H1 (cell line): ENCODE data around the gene HSD17B3. TPM values are rescaled to one million over a fixed set of nuclear protein-coding genes. Genes with fewer than 3 reads are reported as not detected.

Source experiments
- CTCF ChIA-PET: fragments of 300-600 bp; sonication (Branson Sonifier 250); formaldehyde crosslinking; loops from one replicate; lab custom pipeline; 2021; ENCODE audit not compliant: partially characterized antibody; lab: Charles Lee
- POLR2A ChIA-PET: fragments of 300-600 bp; sonication (Branson Sonifier 250); formaldehyde crosslinking; loops from one replicate; lab custom pipeline; 2021; ENCODE audit warnings: inconsistent platforms; ENCODE audit not compliant: partially characterized antibody; lab: Charles Lee
- DNase-seq, 2 experiments: peaks; one replicate each; pipeline versions ENCODE4 v3.0.0 to v3.0.0-alpha.2; 2010 to 2022; ENCODE audit warnings: low spot score in 2 of 2, low read depth in 1 of 2, mixed read lengths in 1 of 2
- FAIRE-seq: peaks from 2 replicates; lab custom pipeline; 2011; peaks lifted over from hg19 to GRCh38; lab: Jason Lieb, UNC
- H2AFZ ChIP-seq: 2 replicates; pipeline ENCODE4 v1.8.1; 2012; ENCODE audit warnings: low read length, inconsistent platforms
- H2AK5ac ChIP-seq: 2 replicates; pipeline ENCODE4 v1.6.1; 2013; ENCODE audit warnings: low read depth, low read length
- H2BK120ac ChIP-seq: replicated peaks from 2 replicates; pipeline ENCODE3; 2013; ENCODE audit warnings: low read depth, low read length, inconsistent platforms
- H2BK12ac ChIP-seq: 2 replicates; pipeline ENCODE4 v1.6.1; 2013; ENCODE audit warnings: low read depth, low read length
- H2BK15ac ChIP-seq: 2 replicates; pipeline ENCODE4 v1.6.1; 2013; ENCODE audit warnings: low read length
- H2BK20ac ChIP-seq: 2 replicates; pipeline ENCODE4 v1.6.1; 2013; ENCODE audit warnings: low read length
- H2BK5ac ChIP-seq: 2 replicates; pipeline ENCODE4 v1.6.1; 2013; ENCODE audit warnings: low read depth, low read length
- H3K14ac ChIP-seq: 2 replicates; pipeline ENCODE4 v1.6.1; 2013; ENCODE audit warnings: inconsistent platforms; ENCODE audit not compliant: insufficient read length
- H3K18ac ChIP-seq: 2 replicates; pipeline ENCODE4 v1.6.1; 2013; ENCODE audit warnings: low read length; ENCODE audit errors: extremely low read depth
- H3K23ac ChIP-seq: 2 replicates; pipeline ENCODE4 v1.6.1; 2013; ENCODE audit warnings: inconsistent platforms; ENCODE audit not compliant: insufficient read length
- H3K23me2 ChIP-seq: 2 replicates; pipeline ENCODE4 v1.6.1; 2013; ENCODE audit warnings: low read depth, low read length
- H3K27ac ChIP-seq: 2 replicates; pipeline ENCODE4 v1.6.1; 2011; ENCODE audit warnings: low read depth, low read length, inconsistent platforms
- H3K27me3 ChIP-seq, 4 experiments: replicated peaks in 1 of 4; 1 replicate in 1 of 4; 2 replicates in 3 of 4; pipeline versions ENCODE4 v1.6.1 to v1.8.1; 2011 to 2013; ENCODE audit warnings: low read length in 3 of 4, mild to moderate bottlenecking in 3 of 4, inconsistent platforms in 2 of 4, mixed read lengths in 2 of 4, moderate library complexity in 1 of 4; ENCODE audit not compliant: control insufficient read depth in 3 of 4, insufficient read depth in 3 of 4; ENCODE audit errors: extremely low read depth in 1 of 4
- H3K36me3 ChIP-seq, 4 experiments: 2 replicates each; pipeline versions ENCODE4 v1.6.1 to v1.8.1; 2011 to 2013; ENCODE audit warnings: mild to moderate bottlenecking in 4 of 4, low read length in 3 of 4, moderate library complexity in 2 of 4, control low read depth in 1 of 4, inconsistent platforms in 1 of 4; ENCODE audit not compliant: insufficient read depth in 4 of 4, control insufficient read depth in 2 of 4
- H3K4ac ChIP-seq: replicated peaks from 2 replicates; pipeline ENCODE3; 2013; ENCODE audit warnings: low read length, low read depth, mixed read lengths, inconsistent platforms; ENCODE audit not compliant: insufficient read length
- H3K4me1 ChIP-seq, 4 experiments: replicated peaks in 1 of 4; 1 replicate in 1 of 4; 2 replicates in 3 of 4; pipeline versions ENCODE4 v1.6.1 to v1.8.1; 2011 to 2013; ENCODE audit warnings: low read length in 3 of 4, inconsistent platforms in 2 of 4, mixed read lengths in 1 of 4; ENCODE audit not compliant: insufficient read depth in 4 of 4, control insufficient read depth in 3 of 4
- H3K4me2 ChIP-seq, 2 experiments: 2 replicates each; pipeline versions ENCODE4 v1.6.1 to v1.8.1; 2011 to 2013; ENCODE audit warnings: low read depth in 2 of 2, low read length in 2 of 2, control low read depth in 1 of 2, inconsistent platforms in 1 of 2, mild to moderate bottlenecking in 1 of 2; ENCODE audit not compliant: insufficient read depth in 1 of 2
- H3K4me3 ChIP-seq, 4 experiments: fragments of 200-600, 300-600 bp in 1 of 4; sonication (generic), shearing (Covaris generic), sonication (Bioruptor Twin) in 1 of 4; 2 replicates each; pipeline versions ENCODE4 v1.5.1 to v1.8.1; 2011 to 2016; ENCODE audit warnings: low read length in 4 of 4, low read depth in 3 of 4, control low read depth in 2 of 4, inconsistent platforms in 2 of 4, mild to moderate bottlenecking in 2 of 4, mixed read lengths in 1 of 4, moderate library complexity in 1 of 4; ENCODE audit not compliant: insufficient read depth in 2 of 4; ENCODE audit errors: extremely low read depth in 1 of 4
- H3K56ac ChIP-seq: replicated peaks from 2 replicates; pipeline ENCODE3; 2013; ENCODE audit warnings: low read depth, mild to moderate bottlenecking, mixed read lengths, low read length, inconsistent platforms; ENCODE audit not compliant: insufficient read length
- H3K79me1 ChIP-seq: 2 replicates; pipeline ENCODE4 v1.6.1; 2013; ENCODE audit warnings: low read depth, low read length, control low read depth
- H3K79me2 ChIP-seq, 2 experiments: 2 replicates each; pipeline versions ENCODE4 v1.6.1 to v1.8.1; 2012 to 2013; ENCODE audit warnings: low read length in 2 of 2, mild to moderate bottlenecking in 2 of 2, inconsistent platforms in 1 of 2; ENCODE audit not compliant: insufficient read depth in 2 of 2, control insufficient read depth in 1 of 2
- H3K9ac ChIP-seq, 4 experiments: replicated peaks in 1 of 4; 1 replicate in 1 of 4; 2 replicates in 3 of 4; pipeline versions ENCODE4 v1.6.1 to v1.8.1; 2011 to 2013; ENCODE audit warnings: low read depth in 3 of 4, low read length in 3 of 4, control low read depth in 2 of 4, mild to moderate bottlenecking in 2 of 4, moderate library complexity in 2 of 4, inconsistent platforms in 1 of 4; ENCODE audit errors: extremely low read depth in 1 of 4
- H3K9me3 ChIP-seq, 2 experiments: 2 replicates each; pipeline versions ENCODE4 v1.6.1 to v1.8.1; 2012 to 2013; ENCODE audit warnings: mild to moderate bottlenecking in 2 of 2, moderate library complexity in 2 of 2, control low read depth in 1 of 2, inconsistent platforms in 1 of 2, low read depth in 1 of 2, low read length in 1 of 2, mixed read lengths in 1 of 2; ENCODE audit not compliant: insufficient read depth in 2 of 2
- H4K20me1 ChIP-seq, 2 experiments: replicated peaks in 1 of 2; 2 replicates each; pipeline versions ENCODE3 to v1.8.1; 2011 to 2013; ENCODE audit warnings: inconsistent platforms in 2 of 2, low read length in 2 of 2, mild to moderate bottlenecking in 1 of 2; ENCODE audit not compliant: insufficient read depth in 2 of 2, control insufficient read depth in 1 of 2
- H4K5ac ChIP-seq: 2 replicates; pipeline ENCODE4 v1.6.1; 2013; ENCODE audit warnings: low read length, low read depth, mixed read lengths, inconsistent platforms; ENCODE audit not compliant: insufficient read length
- H4K8ac ChIP-seq: 2 replicates; pipeline ENCODE4 v1.8.0; 2013; ENCODE audit warnings: mild to moderate bottlenecking, moderate library complexity, low read length, inconsistent platforms; ENCODE audit not compliant: insufficient read depth; ENCODE audit errors: extremely low read depth
- H4K91ac ChIP-seq: replicated peaks from 2 replicates; pipeline ENCODE3; 2013; ENCODE audit warnings: low read length, mixed read lengths, inconsistent platforms; ENCODE audit not compliant: insufficient read length
- CBX8 ChIP-seq: fragments of 300-800, 300-1000 bp; sonication (generic); IDR thresholded peaks from 2 replicates; pipeline ENCODE4 v1.7.1; 2016; ENCODE audit warnings: low read depth, low read length, borderline replicate concordance
- CHD2 ChIP-seq: IDR thresholded peaks from 2 replicates; pipeline ENCODE4 v1.6.1; 2012; ENCODE audit warnings: low read length, improper control_type of control experiment
- CTCF ChIP-seq, 3 experiments: IDR thresholded peaks; 1 replicate in 2 of 3; 2 replicates in 1 of 3; pipeline versions ENCODE4 v1.5.1 to v1.6.1; 2011; ENCODE audit warnings: low read length in 3 of 3, mild to moderate bottlenecking in 3 of 3, inconsistent platforms in 2 of 3, low read depth in 1 of 3, moderate library complexity in 1 of 3; ENCODE audit not compliant: insufficient read depth in 1 of 3; ENCODE audit errors: control extremely low read depth in 1 of 3
- EP300 ChIP-seq, 2 experiments: IDR thresholded peaks; 1 replicate in 1 of 2; 2 replicates in 1 of 2; pipeline ENCODE4 v1.6.1; 2011 to 2012; ENCODE audit warnings: low read depth in 2 of 2, low read length in 2 of 2, mild to moderate bottlenecking in 2 of 2, borderline replicate concordance in 1 of 2, inconsistent platforms in 1 of 2, moderate library complexity in 1 of 2
- GABPA ChIP-seq: IDR thresholded peaks from 2 replicates; pipeline ENCODE4 v1.6.1; 2011; ENCODE audit warnings: mild to moderate bottlenecking, low read length, moderate library complexity, borderline replicate concordance; ENCODE audit not compliant: insufficient read depth
- HDAC2 ChIP-seq, 2 experiments: fragments of 300-600 bp in 1 of 2; sonication (generic) in 1 of 2; IDR thresholded peaks; 2 replicates each; pipeline ENCODE4 v1.6.1; 2011 to 2012; ENCODE audit warnings: low read depth in 2 of 2, low read length in 2 of 2, mild to moderate bottlenecking in 2 of 2, moderate library complexity in 2 of 2, borderline replicate concordance in 1 of 2, inconsistent platforms in 1 of 2
- JUND ChIP-seq: IDR thresholded peaks from 2 replicates; pipeline ENCODE4 v1.6.1; 2011; ENCODE audit warnings: mild to moderate bottlenecking, improper control_type of control experiment, low read length
- KDM4A ChIP-seq: IDR thresholded peaks from one replicate; pipeline ENCODE4 v1.7.1; 2012; ENCODE audit warnings: low read depth, mild to moderate bottlenecking, moderate library complexity, low read length, inconsistent platforms; ENCODE audit not compliant: severe bottlenecking
- SIRT6 ChIP-seq: IDR thresholded peaks from one replicate; pipeline ENCODE4 v1.7.1; 2012; ENCODE audit warnings: low read length, inconsistent platforms
- SP4 ChIP-seq: IDR thresholded peaks from 2 replicates; pipeline ENCODE4 v1.6.1; 2012; ENCODE audit warnings: low read length, inconsistent platforms
- SRF ChIP-seq: IDR thresholded peaks from 2 replicates; pipeline ENCODE4 v1.6.1; 2011; ENCODE audit warnings: mild to moderate bottlenecking, low read depth, low read length, moderate library complexity
- TAF1 ChIP-seq: IDR thresholded peaks from 2 replicates; pipeline ENCODE4 v1.6.1; 2011; ENCODE audit warnings: mild to moderate bottlenecking, low read depth, low read length
- WGBS, 2 experiments: shearing (Covaris generic) in 1 of 2; methylation state at CpG; one replicate each; pipeline versions ENCODE4 v1.1.6 to v1.1.7; 2013 to 2015; ENCODE audit warnings: low lambda C conversion rate in 2 of 2, mixed read lengths in 2 of 2, inconsistent platforms in 1 of 2, low coverage in 1 of 2, missing lambda C conversion rate in 1 of 2; ENCODE audit not compliant: insufficient replicate concordance in 2 of 2, insufficient coverage in 1 of 2, insufficient read length in 1 of 2; ENCODE audit errors: extremely low coverage in 1 of 2, missing lambda C conversion rate in 1 of 2; 5-methylcytosine and 5-hydroxymethylcytosine counted together
- polyA plus RNA-seq, 7 experiments: library from polyadenylated mRNA; depleted of rRNA in 3 of 7; stranded (reverse) in 5 of 7; unstranded in 2 of 7; fragments of >200 nt in 5 of 7; fragments of 200-250 nt in 2 of 7; gene quantifications; 1 replicate in 5 of 7; 2 replicates in 1 of 7; 4 replicates in 1 of 7; pipeline versions ENCODE4 v1.2.1 to v1.2.3, GENCODE V29; 2011 to 2013; ENCODE audit warnings: missing spikeins in 2 of 7, mixed read lengths in 2 of 7
- total RNA-seq: library from RNA; stranded (reverse); fragmentation: NEBNext Ultra II Directional; extraction: Animal tissue kit (Norgen Biotek cat#: 25700); gene quantifications from 2 replicates; pipeline ENCODE4 v1.2.1, GENCODE V29; 2021

Gene HSD17B3
- total and polyA plus RNA-seq, 2 of the 8 experiments (the other 6 are each of a cell fraction or from before 2014, with no cell fraction given), result not detected

DNA sequence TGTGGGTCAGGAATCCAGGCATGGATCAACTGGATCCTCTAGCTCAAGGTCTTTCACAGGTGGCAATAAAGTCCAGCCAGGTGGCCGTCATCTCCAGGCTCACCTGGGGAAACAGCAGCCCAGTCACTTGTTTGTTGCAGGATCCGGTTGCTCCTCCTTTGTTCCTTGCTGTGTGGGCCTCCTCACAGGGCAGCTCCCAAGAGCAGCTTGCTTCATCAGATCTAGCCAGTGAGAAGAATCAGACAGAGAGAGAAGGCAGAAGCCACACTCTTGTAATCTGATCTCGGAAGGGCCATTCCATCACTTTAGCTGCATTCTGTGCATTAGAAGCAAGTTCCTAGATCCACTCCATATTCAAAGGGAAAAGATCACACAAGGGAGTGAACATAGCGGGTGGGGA, 3.2 kb upstream of the HSD17B3 start:
- Histone ChIP-seq H3K56ac (no peak overlapping the region), H3K4me3 (no peak overlapping the region), H4K91ac (no peak overlapping the region), H2AK5ac (no peak overlapping the region), H3K27me3 (no peaks in the 10 kb centered on the region), H3K4me2 (no peak overlapping the region), H2AFZ (0 out of 2 replicates have a peak overlapping the region, but pooled peaks have one; percentile 21), H3K79me1 (no peaks in the 10 kb centered on the region), H4K5ac (no peak overlapping the region), H2BK120ac (no peak overlapping the region), H2BK15ac (no peak overlapping the region), H3K36me3 (no peaks in the 10 kb centered on the region), H2BK20ac (no peak overlapping the region), H3K9me3 (no peaks in the 10 kb centered on the region), H3K4ac (no peak overlapping the region), H3K18ac (no peak overlapping the region), H3K4me1 (peaks cover 0 to 4% (median 0%) of the 10 kb centered on the region in 4 experiments; a peak in 2 of 7 replicates), H3K23ac (no peak overlapping the region), H3K27ac (no peak overlapping the region), H2BK5ac (no peak overlapping the region), H4K20me1 (no peaks in the 10 kb centered on the region), H4K8ac (no peak overlapping the region), H3K9ac (no peak overlapping the region), H3K23me2 (no peaks in the 10 kb centered on the region), H2BK12ac (no peak overlapping the region), H3K14ac (no peak overlapping the region), H3K79me2 (no peaks in the 10 kb centered on the region)
- TF ChIP-seq EP300 (IDR thresholded peaks at IDR 0.05; ENCODE audit: borderline replicate concordance in 1 of 2, low read depth in 2 of 2, low read length in 2 of 2) (no peak), TAF1 (no peak), CHD2 (no peak), SIRT6 (no peak), SP4 (no peak), KDM4A (no peak), SRF (no peak), CTCF (IDR thresholded peaks at IDR 0.05; ENCODE audit: control extremely low read depth in 1 of 3, insufficient read depth in 1 of 3, low read depth in 1 of 3, low read length in 3 of 3) (no peak), GABPA (no peak), CBX8 (no peak), HDAC2 (IDR thresholded peaks at IDR 0.05; ENCODE audit: borderline replicate concordance in 1 of 2, low read depth in 2 of 2, low read length in 2 of 2) (no peak), JUND (no peak)
- 46% methylated on average over 4 of the region's 4 CpGs; no CpG with 5 or more reads in 1 of the 2 experiments for WGBS, 2 experiments
- ChIA-PET CTCF (interaction anchor here (0.6 to 2.0 kb wide), 7 partner anchors 9 to 173 kb away, joined by 3 to 9 read pairs (median 5); no protein-coding TSS in a partner anchor), POLR2A (no interaction called here)
- DNase-seq, result no peak
- FAIRE-seq, result no peak
